ENCODE results near the gene HMGA1.

Gene HMGA1, protein sequence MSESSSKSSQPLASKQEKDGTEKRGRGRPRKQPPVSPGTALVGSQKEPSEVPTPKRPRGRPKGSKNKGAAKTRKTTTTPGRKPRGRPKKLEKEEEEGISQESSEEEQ

DNA sequence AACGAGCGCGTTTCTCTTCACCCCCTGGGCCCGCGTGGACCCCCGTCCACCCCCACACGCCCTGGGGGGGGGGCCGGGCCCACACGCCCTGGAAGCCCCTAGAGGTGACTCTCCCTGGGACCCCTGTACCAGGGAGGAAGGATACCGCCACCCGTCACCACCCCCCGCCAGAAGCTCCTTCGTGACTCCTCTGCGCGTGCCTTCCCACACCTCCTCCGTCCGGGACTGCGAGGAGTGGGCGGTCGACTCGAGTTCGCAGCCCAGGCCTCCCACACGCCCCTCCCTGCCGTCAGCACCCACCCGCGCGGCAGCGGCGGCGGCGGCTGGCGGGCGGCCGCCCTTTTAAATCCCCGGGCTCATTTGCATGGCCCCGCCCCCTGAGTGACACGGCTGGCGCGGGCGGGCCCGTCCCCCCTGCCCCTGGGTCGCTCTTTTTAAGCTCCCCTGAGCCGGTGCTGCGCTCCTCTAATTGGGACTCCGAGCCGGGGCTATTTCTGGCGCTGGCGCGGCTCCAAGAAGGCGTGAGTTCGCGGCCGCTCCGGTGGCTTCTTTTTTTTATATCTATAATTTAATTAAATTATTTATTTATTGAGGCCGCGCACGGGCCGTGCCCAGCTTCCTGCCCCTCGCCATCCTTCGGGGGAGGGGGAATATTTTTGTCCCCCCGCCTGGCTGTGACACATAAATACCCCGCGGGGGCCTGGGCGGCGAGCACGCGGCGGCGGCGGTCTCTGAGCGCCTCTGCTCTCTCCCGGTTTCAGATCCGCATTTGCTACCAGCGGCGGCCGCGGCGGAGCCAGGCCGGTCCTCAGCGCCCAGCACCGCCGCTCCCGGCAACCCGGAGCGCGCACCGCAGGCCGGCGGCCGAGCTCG, at the start of gene HMGA1:
TSS of gene HMGA1 (plus strand) at position 431 of the 873 bp plus-strand sequence. CDS start 3,908 bp downstream, outside the sequence.
- DNase-seq = peak; percentile 90 to 92

DNA sequence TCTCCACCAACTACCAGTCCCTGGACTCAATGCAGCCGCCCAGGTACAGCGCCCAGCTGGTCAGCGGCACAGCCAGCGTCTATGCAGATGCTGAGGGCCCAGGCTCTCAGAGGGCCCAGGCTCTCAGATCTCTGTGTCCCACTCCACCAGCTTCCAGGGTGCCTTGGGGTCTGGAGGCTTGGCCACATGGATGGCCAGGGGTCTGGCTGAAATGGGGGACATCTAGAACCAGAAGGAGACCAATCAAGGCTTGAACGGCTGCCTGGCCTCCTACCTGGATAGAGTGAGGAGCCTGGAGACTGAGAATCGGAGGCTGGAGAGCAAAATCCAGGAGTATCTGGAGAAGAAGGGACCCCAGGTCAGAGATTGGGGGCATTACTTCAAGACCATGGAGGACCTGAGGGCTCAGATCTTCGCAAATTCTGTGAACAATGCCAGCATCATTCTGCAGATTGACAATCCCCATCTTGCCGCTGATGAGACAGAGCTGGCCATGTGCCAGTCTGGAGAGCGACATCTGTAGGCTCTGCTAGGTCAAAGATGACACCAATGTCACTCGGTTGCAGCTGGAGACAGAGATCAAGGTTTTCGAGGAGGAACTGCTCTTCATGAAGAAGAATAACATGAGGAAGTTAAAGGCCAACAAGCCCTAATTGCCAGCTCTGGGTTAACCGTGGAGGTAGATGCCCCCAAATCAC, 46.7 kb upstream of the HMGA1 start:
- DNase-seq = peak; percentile 41 to 71

DNA sequence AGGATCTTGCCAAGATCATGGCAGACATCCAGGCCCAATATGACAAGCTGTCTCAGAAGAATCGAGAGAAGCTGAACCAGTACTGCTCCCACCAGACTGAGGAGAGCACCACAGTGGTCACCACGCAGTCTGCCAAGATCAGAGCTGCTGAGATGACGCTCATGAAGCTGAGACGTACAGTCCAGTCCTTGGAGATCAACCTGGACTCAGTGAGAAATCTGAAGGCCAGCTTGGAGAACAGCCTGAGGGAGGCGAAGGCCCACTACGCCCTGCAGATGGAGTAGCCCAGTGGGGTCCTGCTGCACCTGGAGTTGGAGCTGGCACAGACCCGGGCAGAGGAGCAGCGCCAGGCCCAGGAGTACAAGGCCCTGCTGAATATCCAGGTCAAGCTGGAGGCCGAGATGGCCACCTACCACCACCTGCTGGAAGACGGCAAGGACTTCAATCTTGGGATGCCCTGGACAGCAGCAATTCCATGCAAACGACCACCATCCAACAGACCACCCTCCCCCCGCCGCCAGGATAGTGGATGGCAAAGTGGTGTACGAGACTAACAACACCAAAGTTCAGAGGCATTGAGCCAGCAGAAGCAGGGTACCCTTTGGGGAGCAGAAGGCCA, 46.1 kb upstream of the HMGA1 start:
- no peak for DNase-seq

DNA sequence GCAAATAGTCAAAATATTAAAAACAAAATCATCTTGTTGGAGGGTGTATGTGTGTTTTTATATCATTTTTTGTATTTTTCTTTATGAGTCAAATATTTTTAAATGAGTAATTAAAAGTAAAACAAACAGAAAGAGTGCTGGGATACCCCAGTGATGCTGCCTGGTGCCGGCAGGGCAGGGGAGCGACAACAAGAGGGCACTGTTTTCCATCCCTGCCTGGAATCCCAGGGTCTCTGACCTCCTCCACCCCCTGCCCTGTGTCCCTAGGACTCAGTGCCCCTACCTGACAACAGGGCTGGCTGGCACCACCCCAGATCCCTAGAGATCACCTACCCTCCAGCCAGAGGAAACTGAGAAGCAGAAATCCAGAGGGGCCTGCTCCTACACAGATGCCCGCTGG, 41.9 kb upstream of the HMGA1 start:
- no peak for DNase-seq

DNA sequence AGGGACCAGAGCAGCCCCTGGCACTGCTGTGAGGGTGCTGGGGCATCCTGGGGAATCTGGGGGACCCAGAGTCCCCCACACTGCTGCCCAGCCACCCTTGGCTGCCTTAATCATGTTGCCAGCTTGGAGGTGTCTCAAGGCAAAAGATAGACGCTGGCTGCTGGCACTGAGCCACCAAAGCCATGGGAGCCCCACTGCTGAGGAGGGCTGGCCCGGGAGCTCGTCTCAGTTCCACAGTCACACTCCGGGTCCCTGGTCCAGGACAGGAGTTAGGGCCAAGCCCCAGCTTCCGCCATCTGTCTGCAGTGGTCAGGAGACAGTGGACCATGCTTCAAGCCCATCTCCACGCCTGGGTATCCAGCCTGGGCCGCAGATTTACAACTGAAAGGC, 41.0 kb upstream of the HMGA1 start:
- no peak for DNase-seq

DNA sequence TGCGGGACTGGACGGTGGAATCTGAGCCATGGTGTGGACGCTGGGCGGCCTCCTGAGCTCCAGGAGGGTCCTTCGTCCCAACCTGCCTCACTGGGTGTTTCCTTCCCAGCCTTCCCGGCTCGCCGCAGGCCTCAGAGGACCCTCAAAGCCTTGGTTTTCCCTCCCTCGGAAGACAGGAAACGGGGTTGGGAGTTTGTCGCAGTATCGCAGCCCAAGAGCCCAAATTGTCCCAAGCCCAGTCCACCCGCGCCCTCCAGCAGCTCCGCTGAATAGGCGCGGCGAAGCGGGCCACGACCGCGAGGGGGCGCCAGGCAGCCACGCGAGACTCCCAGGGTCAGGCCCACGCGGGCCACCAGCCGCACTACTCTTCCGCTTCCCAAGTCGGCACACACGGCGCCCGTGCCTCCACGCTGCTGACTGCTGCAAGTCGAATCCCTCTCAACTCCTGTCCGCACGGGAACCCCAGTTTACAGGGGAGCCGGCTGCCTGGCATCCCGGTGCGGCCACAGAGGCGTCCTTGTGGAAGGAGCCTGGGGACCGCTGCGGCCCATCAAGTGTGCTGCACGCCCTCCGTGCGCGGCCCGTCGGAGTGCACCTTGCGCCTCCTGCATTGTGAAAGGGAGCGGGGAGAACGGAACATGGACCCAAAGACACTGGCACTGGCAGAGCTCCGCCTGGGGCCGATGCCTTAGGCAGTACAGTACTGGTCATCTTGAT, 40.4 kb upstream of the HMGA1 start:
- DNase-seq = peak; percentile 88

DNA sequence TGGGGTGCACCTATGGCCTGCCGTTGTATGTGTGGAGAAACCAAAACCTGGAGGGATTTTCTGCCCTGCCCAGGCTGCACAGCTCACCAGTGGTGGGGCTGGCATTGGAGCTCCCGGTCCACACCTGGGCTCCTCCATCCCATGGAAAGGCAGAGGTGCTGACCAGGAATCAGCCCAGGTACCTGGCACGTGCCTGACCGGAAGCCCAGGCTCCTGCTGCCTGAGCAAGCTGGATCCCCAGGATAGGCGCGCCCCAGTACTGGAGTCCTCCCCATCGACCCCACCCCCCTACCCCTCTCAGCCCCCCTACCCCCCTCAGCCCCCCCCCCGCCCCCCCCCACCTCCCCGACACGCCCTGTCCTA, 39.9 kb upstream of the HMGA1 start:
- no peak for DNase-seq

DNA sequence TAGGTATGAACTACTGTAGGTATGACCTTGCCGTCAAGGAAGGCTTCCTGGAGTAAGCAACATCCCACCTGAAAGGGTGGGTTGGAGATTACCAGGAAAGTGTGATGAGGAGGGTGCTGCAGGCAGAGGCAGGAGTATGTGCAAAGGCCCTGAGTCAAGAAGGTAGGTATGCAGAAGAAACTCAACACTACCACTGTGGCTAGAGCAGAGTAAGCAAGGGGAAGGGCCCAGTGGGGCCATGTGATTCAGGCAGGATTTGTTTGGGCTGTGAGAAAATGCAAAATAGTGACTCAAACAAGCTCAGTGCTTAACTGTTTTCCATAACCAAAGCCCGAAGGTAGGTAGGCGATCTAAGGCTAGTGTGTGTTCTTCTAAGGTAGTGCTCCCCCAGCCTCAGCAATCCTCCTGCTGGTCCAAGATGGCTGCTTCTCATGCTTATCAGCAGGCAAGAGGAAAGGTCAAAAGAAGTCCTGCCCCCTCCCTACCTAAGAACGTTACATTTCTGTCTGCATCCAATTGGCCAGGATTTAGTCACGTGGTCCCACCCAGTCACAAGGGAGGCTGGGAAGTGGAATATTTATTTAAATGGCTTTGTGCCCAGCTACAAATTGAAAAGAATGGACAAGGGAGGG, 36.2 kb upstream of the HMGA1 start:
- DNase-seq = no peak

DNA sequence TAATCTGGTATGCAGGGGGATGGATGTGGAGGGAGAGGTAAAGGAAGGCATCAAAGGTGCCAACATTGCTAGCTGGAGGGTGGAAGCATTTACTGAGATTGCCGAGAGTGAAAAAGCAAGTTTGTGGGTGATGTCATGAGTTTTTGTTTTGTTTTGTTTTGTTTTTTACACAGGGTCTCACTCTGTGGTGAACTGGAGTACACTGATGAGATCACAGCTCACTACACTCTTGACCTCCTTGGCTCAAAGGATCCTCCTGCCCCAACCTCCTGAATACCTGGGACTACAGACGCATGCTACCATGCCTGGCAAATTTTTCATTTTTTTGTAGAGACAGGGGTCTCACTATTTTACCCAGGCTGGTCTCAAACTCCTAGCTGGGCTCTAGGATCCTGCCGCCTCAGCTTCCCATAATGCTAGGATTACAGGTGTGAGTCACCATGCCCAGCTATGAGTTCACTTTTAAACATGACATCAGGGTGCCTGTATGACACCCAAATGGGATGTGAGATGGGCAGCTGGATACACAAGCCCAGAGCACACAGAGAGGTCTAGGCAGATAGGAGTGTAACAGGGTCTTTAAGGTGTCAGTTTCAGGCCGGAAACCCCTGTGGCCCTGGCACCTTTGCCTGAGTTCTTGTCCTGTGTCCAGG, 35.1 kb upstream of the HMGA1 start:
- no peak for DNase-seq

DNA sequence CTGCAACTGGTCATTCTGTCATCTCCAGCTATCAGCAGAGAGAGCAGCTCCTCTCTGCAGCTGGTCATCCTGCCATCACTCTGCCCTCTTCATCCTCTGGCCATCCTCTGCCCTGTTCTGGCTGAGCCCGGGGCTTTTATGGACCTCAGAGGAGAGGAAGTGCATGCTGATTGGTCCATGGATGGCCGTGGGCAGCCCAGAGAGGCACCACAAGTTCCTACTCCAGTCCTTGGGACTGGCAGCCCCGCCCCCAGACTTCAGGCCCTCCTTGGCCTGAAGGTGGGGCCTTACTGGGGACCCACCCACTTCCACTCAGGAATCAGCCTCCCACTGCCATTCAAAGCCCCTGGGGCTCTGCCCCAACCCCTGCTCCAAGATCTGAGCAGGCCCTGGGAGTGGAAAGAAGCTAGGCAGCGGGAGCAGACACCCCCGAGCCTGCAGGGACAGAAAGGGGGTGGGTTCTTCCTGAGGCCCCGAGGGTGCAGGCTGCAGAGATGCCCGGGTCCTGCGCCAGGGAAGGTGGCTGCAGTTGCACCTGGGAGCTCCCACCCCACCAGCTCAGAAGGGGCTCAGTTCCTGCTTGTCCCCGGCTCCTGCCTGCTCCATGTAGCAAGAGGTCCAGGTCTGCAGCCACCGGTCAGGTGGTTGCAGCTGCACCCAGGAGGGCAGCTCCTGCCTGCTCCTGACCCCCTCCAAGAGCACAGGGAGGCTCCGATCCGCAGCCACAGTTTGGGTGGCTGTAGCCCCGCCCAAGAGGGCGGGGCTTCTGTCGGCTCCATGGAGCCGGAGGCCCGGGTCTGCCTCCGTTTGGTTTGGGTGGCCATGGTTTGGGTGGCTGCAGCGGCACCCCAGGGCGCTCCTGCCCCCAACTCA, 34.1 kb upstream of the HMGA1 start:
- no peak for DNase-seq

DNA sequence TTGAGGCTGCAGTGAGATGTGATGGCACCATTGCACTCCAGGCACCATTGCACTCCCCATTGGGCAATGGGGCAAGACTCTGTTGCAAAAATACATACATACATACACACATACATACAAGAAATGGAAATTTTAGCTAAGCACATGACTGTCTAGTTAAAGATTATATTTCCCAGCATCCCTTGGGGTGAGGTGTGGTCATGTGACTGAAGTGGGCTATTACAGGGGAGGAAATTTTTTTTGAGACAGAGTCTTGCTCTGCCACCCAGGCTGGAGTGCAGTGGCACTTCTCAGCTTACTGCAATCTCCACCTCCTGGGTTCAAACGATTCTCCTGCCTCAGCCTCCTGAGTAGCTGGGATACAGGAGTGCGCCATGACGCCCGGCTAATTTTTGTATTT, 32.0 kb upstream of the HMGA1 start:
- DNase-seq = no peak

DNA sequence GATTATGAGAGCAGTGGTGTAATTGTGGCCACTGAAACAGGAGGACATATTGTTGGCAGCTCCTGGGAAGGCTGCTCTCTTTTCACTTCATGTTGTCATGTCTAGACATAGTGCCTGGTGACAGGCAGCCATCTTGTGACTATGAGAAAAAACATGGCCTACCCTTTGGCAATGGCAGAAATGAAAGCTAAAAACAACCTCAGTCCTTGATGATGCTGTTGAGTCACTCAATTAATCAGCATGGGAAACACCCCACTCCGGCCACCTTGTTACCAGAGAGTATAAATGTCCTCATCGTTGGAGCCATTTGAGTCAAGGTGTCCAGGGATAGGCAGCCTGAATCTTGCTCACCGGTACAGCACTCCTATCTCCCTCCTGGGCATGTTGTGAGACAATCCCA, 31.2 kb upstream of the HMGA1 start:
- DNase-seq = peak in 1 of 2 donors; percentile 16

DNA sequence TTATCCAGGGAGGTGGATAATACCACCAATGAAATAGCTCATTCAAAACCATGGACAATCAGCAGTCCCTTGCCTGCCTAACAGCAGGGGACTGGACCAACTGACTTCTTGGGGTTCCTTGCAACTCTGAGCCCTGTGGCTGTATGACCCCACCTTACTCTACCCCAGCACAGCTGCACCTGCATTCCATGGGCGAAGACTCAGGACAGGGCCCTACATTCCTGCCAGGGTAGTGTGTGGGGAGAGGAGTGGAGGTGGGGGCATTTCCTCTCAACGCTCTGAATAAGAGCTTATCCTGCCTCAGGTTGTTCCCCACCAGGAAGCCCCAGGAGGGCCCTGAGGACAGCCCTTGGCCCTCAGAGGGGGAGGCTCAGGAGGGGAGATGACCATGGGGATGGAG, 30.8 kb upstream of the HMGA1 start:
- no peak for DNase-seq

DNA sequence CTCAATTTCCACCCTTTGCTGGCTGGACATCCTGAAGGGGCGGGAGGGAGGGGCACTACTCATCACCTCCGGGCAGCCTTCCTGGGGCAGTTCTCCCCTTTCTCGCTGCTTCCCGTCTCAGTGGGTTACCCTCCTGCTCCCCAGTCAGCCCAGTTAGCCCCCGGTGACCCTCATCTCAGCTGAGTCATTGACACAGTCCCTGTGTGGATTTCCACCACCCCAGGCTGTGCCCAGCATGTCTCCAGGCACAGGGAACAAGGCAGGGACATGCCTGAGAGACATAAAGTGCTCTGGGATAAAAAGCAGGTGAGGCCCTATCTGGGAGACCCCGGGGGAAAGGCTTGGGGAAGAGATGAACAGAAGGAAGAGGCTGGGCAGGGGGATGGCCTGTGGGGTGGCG, 29.9 kb upstream of the HMGA1 start:
- DNase-seq = no peak

DNA sequence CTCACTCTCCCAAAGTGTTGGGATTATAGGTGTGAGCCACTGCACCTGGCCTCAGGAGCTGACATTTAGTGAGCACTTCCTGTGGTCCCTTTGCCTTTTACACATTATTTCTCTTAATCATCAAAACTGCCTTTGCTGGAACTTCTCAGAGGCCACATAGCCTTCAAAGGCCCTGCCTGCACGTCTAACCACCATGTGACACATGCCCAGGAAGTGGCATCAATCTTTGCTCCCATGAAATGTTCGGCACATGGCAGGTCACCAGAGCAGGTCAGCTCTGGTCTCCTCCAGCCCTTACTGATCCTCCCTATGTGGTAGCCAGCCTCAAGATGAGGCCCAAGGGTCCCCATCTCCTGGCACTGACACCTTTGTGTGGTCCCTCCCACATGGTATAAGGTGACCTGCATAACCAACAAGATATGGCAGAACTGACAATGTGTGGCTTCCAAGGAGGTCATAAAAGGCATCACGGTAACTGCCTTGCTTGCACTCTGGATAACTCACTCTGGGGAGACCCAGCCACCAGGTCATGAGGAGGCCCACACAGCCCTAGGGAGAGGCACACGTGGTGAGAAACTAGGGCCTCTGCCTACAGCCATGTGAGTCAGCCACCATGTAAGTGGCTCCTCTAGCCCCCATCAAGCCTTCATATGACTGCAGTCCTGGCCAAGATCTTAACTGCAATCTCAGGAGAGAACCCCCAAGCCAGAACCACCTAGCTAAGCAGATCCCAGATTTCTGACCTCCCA, 28.8 kb upstream of the HMGA1 start:
- no peak for DNase-seq

DNA sequence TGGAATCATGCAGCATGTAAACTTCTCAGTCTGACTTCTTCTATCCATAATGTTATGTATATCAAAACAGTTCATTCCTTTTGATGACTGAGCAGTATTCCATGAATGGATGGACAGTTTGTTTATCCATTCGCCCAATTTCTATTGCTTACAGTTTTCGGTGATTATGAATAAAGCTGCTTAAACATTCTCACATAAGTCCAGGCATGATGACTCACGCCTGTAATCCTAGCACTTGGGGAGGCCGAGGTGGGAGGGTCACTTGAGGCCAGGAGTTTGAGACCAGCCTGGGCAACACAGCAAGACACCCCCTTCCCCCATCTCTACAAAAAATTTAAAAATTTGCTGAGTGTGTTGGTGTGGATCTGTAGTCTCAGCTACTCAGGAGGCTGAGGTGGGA, 22.9 kb upstream of the HMGA1 start:
- no peak for DNase-seq

DNA sequence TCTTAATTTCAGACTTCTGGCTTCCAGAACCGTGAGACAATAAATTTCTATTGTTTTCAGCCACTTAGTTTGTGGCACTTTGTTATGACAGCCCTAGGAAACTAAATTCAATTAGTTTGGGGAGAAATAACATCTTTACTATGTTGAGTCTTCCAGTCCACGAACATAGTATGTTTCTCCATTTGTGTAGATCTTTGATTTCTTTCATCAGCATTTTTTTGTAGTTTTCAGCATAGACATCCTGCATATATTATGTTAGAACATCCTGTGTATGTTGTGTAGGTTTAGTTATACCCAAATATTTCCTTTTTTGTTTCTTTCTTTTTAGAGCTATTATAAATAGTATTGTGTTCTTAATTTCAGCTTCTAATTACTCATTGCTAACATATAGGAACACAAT, 18.0 kb upstream of the HMGA1 start:
- no peak for DNase-seq

DNA sequence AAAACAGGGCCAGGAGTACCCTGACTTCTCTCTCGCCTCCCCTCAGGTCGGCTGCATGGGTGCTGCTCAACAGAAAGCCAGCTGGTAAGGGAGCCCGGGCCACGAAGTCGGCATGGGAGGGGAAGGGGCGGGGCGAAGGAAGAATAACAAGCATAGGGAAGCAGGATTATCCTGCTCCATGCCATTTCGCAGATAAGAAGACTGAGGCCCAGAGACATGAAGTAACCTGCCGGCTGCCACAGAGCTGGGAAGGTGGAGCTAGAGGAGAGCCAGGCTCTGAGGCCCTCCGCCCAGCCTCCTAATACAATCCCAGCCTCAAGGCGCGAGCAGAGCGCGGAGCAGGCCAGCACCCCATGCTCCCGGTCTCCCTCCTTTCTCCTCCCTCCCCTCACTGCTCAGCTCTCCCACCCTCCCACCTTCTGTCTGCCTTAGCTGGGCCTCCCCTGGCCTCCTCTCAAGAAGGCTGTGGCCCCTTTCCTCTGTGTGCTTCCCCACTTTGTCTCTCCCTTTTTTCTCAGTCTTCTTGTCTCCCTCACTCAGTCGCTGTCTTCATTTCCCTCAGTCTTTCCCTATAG, 13.2 kb upstream of the HMGA1 start:
- no peak for DNase-seq
